ENCODE results near the gene WDFY1. TPM values are rescaled to one million over a fixed set of nuclear protein-coding genes. Genes with fewer than 3 reads are reported as not detected.

The WDFY1 gene
- total and polyA plus RNA-seq, 2 experiments from 2014 or later, result 54.5 to 127 TPM

DNA sequence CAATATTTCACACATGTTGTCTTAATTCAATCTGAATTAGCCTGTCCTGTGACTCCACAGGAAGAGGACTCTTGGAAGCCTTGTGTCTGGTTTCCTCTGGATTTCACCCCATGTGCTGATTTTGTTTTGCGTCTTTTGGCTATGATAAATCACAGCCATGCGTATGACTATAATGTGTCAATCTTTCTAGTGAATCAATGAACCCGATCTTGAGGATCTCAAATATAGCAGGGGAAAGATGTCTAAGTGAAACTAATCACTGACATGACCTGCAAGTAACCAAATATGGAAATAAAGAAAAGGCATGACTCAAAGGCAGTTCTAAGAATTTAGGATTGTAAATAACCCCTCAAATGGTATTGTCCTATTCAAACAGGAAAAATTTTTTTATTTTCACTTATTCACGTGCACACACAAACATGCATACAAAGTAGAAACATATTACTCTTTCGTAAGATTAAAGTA is 8.2 kb downstream of the WDFY1 start:
- ATAC-seq, result no peak

More for the DNA sequence above, 8.2 kb downstream of the WDFY1 start:
- Mint-ChIP-seq H3K27me3 (ENCODE audit: insufficient read depth, low read depth, poor library complexity) (peaks cover 8% of the 10 kb centered on the region), H3K4me3 (no peak overlapping the region; the same call in 2 of the 3 replicates), H3K36me3 (ENCODE audit: low read depth) (peaks cover 19% of the 10 kb centered on the region), H3K27ac (peak overlapping the region; percentile 41), H3K9me3 (no peaks in the 10 kb centered on the region), H3K4me1 (peaks cover 66% of the 10 kb centered on the region)
- peaks cover 71% of the 10 kb centered on the region for H3K4me1 ChIP-seq (ENCODE audit: insufficient read depth)
- no peaks in the 10 kb centered on the region for H3K9me2 ChIP-seq (ENCODE audit: insufficient read depth)
- no peak overlapping the region for H2AFZ ChIP-seq
- DNase-seq (ENCODE audit: low spot score), result no peak
- no peaks in the 10 kb centered on the region for H3K36me3 ChIP-seq (ENCODE audit: insufficient read depth)
- TF ChIP-seq CTCF (conservative IDR thresholded peaks at IDR 0.05; ENCODE audit: low read depth in 2 of 2) (no peak), ZNF462 (CRISPR knock-in tag; IDR thresholded peaks at IDR 0.05) (no peak), CREB1 (CRISPR knock-in tag; IDR thresholded peaks at IDR 0.05; ENCODE audit: low read depth) (no peak), ZNF114 (CRISPR knock-in tag; IDR thresholded peaks at IDR 0.05) (no peak), NANOG (IDR thresholded peaks at IDR 0.05; ENCODE audit: borderline replicate concordance) (no peak), STAT1 (IDR thresholded peaks at IDR 0.05; ENCODE audit: unreplicated experiment) (no peak), ZNF331 (CRISPR knock-in tag; IDR thresholded peaks at IDR 0.05; ENCODE audit: low read depth) (no peak), JUNB (IDR thresholded peaks at IDR 0.05; ENCODE audit: unreplicated experiment) (no peak), POLR2AphosphoS5 (IDR thresholded peaks at IDR 0.05; ENCODE audit: low read depth) (no peak), EZH2phosphoT487 (IDR thresholded peaks at IDR 0.05; ENCODE audit: unreplicated experiment) (no peak)
- TF ChIP-seq, protein P1, sequence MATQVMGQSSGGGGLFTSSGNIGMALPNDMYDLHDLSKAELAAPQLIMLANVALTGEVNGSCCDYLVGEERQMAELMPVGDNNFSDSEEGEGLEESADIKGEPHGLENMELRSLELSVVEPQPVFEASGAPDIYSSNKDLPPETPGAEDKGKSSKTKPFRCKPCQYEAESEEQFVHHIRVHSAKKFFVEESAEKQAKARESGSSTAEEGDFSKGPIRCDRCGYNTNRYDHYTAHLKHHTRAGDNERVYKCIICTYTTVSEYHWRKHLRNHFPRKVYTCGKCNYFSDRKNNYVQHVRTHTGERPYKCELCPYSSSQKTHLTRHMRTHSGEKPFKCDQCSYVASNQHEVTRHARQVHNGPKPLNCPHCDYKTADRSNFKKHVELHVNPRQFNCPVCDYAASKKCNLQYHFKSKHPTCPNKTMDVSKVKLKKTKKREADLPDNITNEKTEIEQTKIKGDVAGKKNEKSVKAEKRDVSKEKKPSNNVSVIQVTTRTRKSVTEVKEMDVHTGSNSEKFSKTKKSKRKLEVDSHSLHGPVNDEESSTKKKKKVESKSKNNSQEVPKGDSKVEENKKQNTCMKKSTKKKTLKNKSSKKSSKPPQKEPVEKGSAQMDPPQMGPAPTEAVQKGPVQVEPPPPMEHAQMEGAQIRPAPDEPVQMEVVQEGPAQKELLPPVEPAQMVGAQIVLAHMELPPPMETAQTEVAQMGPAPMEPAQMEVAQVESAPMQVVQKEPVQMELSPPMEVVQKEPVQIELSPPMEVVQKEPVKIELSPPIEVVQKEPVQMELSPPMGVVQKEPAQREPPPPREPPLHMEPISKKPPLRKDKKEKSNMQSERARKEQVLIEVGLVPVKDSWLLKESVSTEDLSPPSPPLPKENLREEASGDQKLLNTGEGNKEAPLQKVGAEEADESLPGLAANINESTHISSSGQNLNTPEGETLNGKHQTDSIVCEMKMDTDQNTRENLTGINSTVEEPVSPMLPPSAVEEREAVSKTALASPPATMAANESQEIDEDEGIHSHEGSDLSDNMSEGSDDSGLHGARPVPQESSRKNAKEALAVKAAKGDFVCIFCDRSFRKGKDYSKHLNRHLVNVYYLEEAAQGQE (IDR thresholded peaks at IDR 0.05; ENCODE audit: unreplicated experiment), result no peak
- TF ChIP-seq, protein P2, sequence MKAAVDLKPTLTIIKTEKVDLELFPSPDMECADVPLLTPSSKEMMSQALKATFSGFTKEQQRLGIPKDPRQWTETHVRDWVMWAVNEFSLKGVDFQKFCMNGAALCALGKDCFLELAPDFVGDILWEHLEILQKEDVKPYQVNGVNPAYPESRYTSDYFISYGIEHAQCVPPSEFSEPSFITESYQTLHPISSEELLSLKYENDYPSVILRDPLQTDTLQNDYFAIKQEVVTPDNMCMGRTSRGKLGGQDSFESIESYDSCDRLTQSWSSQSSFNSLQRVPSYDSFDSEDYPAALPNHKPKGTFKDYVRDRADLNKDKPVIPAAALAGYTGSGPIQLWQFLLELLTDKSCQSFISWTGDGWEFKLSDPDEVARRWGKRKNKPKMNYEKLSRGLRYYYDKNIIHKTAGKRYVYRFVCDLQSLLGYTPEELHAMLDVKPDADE (IDR thresholded peaks at IDR 0.05), result no peak
- no peaks in the 10 kb centered on the region; the same call in 1 of the 2 replicates for H4K20me1 ChIP-seq (replicated peaks; ENCODE audit: insufficient read depth)
- H3K27ac ChIP-seq (ENCODE audit: low read depth), result peak overlapping the region; percentile 78
- H3K4me2 ChIP-seq, result peak overlapping the region; percentile 71
- no peaks in the 10 kb centered on the region for H3K27me3 ChIP-seq (ENCODE audit: insufficient read depth)
- peaks cover 97% of the 10 kb centered on the region for H3K79me2 ChIP-seq (replicated peaks; ENCODE audit: insufficient read depth)
- H3F3A ChIP-seq (replicated peaks; ENCODE audit: low read depth), result no peaks in the 10 kb centered on the region
- peak overlapping the region; percentile 41 for H3K4me3 ChIP-seq

Measured in GM23338 (cell line).